Transverse colon (tissue), 4 donors: ENCODE data around the gene ATG9B.
A peak's percentile ranks its signal among the peaks of the same experiment; 100 is the strongest.

Experiments used
- CTCF ChIP-seq, 5 experiments: fragments of 200-600 bp in 3 of 5; fragments of 450-650 bp in 2 of 5; sonication (generic) in 3 of 5; IDR thresholded peaks; 1 replicate in 2 of 5; 2 replicates in 3 of 5; pipeline ENCODE4 v1.5.1; 2016 to 2017; ENCODE audit warnings: antibody characterized with exemption in 5 of 5, inconsistent platforms in 3 of 5, mild to moderate bottlenecking in 2 of 5, moderate library complexity in 1 of 5
- EP300 ChIP-seq: sonication (generic); formaldehyde crosslinking; IDR thresholded peaks from one replicate; pipeline ENCODE4 v1.6.1; 2017; ENCODE audit warnings: antibody characterized with exemption, low read depth
- POLR2A ChIP-seq: fragments of 450-650 bp; IDR thresholded peaks from one replicate; pipeline ENCODE4 v1.6.1; 2016; ENCODE audit warnings: antibody characterized with exemption, mild to moderate bottlenecking, moderate library complexity
- POLR2AphosphoS5 ChIP-seq, 3 donors: sonication (generic); formaldehyde crosslinking; IDR thresholded peaks; one replicate each; pipeline ENCODE4 v1.6.1; 2016; ENCODE audit warnings: antibody characterized with exemption in 3 of 3

GRCh38 chr7:151028131-151028947, 4.0 kb upstream of the ATG9B start, which contains the start of gene ABCB8:
- TF ChIP-seq CTCF (IDR thresholded peaks at IDR 0.05) (peak; percentile 43 to 84 (median 56)), POLR2A (peak; percentile 65), EP300 (no peak), POLR2AphosphoS5 (IDR thresholded peaks at IDR 0.05) (peak; percentile 28 to 70 (median 39))
